Fibroblast of lung (primary cell): ENCODE data around the gene DDX10.

Source experiments
- EZH2 ChIP-seq: IDR thresholded peaks from 2 replicates; pipeline ENCODE4 v1.5.1; 2012; ENCODE audit warnings: low read length, control low read depth, mild to moderate bottlenecking; ENCODE audit errors: missing control alignments
- TF ChIP-seq, protein P1 (sequence below), 2 donors: IDR thresholded peaks in 1 of 2; conservative IDR thresholded peaks in 1 of 2; 1 replicate in 1 of 2; 2 replicates in 1 of 2; pipeline ENCODE4 v1.5.1; 2011 to 2012; ENCODE audit warnings: low read length in 2 of 2, control low read depth in 1 of 2, inconsistent platforms in 1 of 2, low read depth in 1 of 2, mild to moderate bottlenecking in 1 of 2

DNA sequence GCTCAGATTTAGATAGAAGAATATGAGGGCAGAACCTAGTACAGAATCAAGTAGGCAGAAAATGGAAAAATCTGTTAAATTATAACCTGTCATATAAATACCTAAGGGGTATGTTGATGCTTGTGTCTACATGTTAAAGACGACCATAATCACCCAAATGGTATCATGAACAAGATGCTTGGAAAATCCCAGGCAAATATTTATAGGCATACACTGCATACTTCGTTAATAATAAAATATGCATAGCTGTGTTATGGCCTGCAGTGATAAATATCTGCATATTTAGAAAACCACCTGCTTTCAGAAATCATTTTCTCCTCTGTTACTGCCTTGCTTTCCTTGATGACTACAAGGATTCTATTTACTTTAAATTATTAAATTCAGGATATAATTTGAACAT, 18.9 kb upstream of the DDX10 start:
- TF ChIP-seq, protein P1, sequence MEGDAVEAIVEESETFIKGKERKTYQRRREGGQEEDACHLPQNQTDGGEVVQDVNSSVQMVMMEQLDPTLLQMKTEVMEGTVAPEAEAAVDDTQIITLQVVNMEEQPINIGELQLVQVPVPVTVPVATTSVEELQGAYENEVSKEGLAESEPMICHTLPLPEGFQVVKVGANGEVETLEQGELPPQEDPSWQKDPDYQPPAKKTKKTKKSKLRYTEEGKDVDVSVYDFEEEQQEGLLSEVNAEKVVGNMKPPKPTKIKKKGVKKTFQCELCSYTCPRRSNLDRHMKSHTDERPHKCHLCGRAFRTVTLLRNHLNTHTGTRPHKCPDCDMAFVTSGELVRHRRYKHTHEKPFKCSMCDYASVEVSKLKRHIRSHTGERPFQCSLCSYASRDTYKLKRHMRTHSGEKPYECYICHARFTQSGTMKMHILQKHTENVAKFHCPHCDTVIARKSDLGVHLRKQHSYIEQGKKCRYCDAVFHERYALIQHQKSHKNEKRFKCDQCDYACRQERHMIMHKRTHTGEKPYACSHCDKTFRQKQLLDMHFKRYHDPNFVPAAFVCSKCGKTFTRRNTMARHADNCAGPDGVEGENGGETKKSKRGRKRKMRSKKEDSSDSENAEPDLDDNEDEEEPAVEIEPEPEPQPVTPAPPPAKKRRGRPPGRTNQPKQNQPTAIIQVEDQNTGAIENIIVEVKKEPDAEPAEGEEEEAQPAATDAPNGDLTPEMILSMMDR (conservative IDR thresholded peaks at IDR 0.05 in 1 of 2, IDR thresholded peaks at IDR 0.05 in 1 of 2; ENCODE audit: low read depth in 1 of 2, low read length in 2 of 2) = no peak
- TF ChIP-seq EZH2 = no peak
